Stimulated activated memory B cell treated with anti-CD40 and anti-IgM and Interleukin-4, amounts not matched to agents 10 μg/mL and 1 μg/mL and 100 μg/mL, for 72 hours (primary cell): ENCODE data around the gene TENM4.
A peak's percentile ranks its signal among the peaks of the same experiment; 100 is the strongest.
"Not testable (repeated sequence)": the region's sequence is repeated elsewhere in the genome, so short reads cannot be mapped to it uniquely, and the experiment has no call there.

ENCODE experiments used
- ATAC-seq: fragments of 150-1000 bp; cut with Tn5 transposase; 2 replicates; pipeline ENCODE4 v1.10.0; 2021
- H3K27ac Mint-ChIP-seq: one replicate; pipeline ENCODE4 v1.8.0; 2022; ENCODE audit warnings: mild to moderate bottlenecking, mixed read lengths
- H3K27me3 Mint-ChIP-seq: one replicate; pipeline ENCODE4 v1.8.0; 2022; ENCODE audit warnings: mixed read lengths
- H3K36me3 Mint-ChIP-seq: one replicate; pipeline ENCODE4 v1.8.0; 2022; ENCODE audit warnings: mixed read lengths
- H3K4me1 Mint-ChIP-seq: one replicate; pipeline ENCODE4 v1.8.0; 2022; ENCODE audit warnings: mixed read lengths
- H3K4me3 Mint-ChIP-seq: one replicate; pipeline ENCODE4 v1.8.0; 2022; ENCODE audit warnings: mild to moderate bottlenecking, moderate library complexity, mixed read lengths
- H3K9me3 Mint-ChIP-seq: one replicate; pipeline ENCODE4 v1.8.0; 2022; ENCODE audit warnings: mixed read lengths

The TENM4 gene

GRCh38 chr11:78835646-78836045, 605.2 kb downstream of the TENM4 start:
- Mint-ChIP-seq H3K27ac (no peak overlapping the region), H3K4me1 (no peaks in the 10 kb centered on the region), H3K27me3 (peaks cover 9% of the 10 kb centered on the region), H3K36me3 (no peaks in the 10 kb centered on the region), H3K4me3 (no peak overlapping the region), H3K9me3 (no peaks in the 10 kb centered on the region)
- no peak for ATAC-seq

GRCh38 chr11:78834886-78835285, 605.9 kb downstream of the TENM4 start:
- no peak for ATAC-seq
- H3K36me3 Mint-ChIP-seq: no peaks in the 10 kb centered on the region
- peaks cover 9% of the 10 kb centered on the region for H3K27me3 Mint-ChIP-seq
- no peaks in the 10 kb centered on the region for H3K4me1 Mint-ChIP-seq
- no peak overlapping the region for H3K27ac Mint-ChIP-seq
- no peak overlapping the region for H3K4me3 Mint-ChIP-seq
- H3K9me3 Mint-ChIP-seq: no peaks in the 10 kb centered on the region

- H3K4me1 Mint-ChIP-seq: no peaks in the 10 kb centered on the region
- no peak overlapping the region for H3K27ac Mint-ChIP-seq
- H3K27me3 Mint-ChIP-seq: peaks cover 9% of the 10 kb centered on the region
- no peak for ATAC-seq
- no peak overlapping the region for H3K4me3 Mint-ChIP-seq
- H3K9me3 Mint-ChIP-seq: no peaks in the 10 kb centered on the region
- H3K36me3 Mint-ChIP-seq: no peaks in the 10 kb centered on the region
Measured at GRCh38 chr11:78833237-78833636, 607.6 kb downstream of the TENM4 start.

GRCh38 chr11:78832226-78832947, 608.4 kb downstream of the TENM4 start:
- no peak overlapping the region for H3K4me3 Mint-ChIP-seq
- ATAC-seq: no peak
- H3K27ac Mint-ChIP-seq: no peak overlapping the region
- no peaks in the 10 kb centered on the region for H3K36me3 Mint-ChIP-seq
- peaks cover 9% of the 10 kb centered on the region for H3K27me3 Mint-ChIP-seq
- no peaks in the 10 kb centered on the region for H3K4me1 Mint-ChIP-seq
- no peaks in the 10 kb centered on the region for H3K9me3 Mint-ChIP-seq

- no peak overlapping the region for H3K27ac Mint-ChIP-seq
- no peaks in the 10 kb centered on the region for H3K9me3 Mint-ChIP-seq
- no peak overlapping the region for H3K4me3 Mint-ChIP-seq
- ATAC-seq: no peak
- no peaks in the 10 kb centered on the region for H3K36me3 Mint-ChIP-seq
- no peaks in the 10 kb centered on the region for H3K4me1 Mint-ChIP-seq
- H3K27me3 Mint-ChIP-seq: peaks cover 9% of the 10 kb centered on the region
Measured at GRCh38 chr11:78831571-78831970, 609.3 kb downstream of the TENM4 start.

- Mint-ChIP-seq H3K27ac (no peak overlapping the region), H3K9me3 (no peaks in the 10 kb centered on the region), H3K4me1 (no peaks in the 10 kb centered on the region), H3K4me3 (no peak overlapping the region), H3K36me3 (no peaks in the 10 kb centered on the region), H3K27me3 (peaks cover 9% of the 10 kb centered on the region)
- no peak for ATAC-seq
Measured at GRCh38 chr11:78830277-78830819, 610.5 kb downstream of the TENM4 start.

GRCh38 chr11:78829146-78829545, 611.7 kb downstream of the TENM4 start:
- H3K27me3 Mint-ChIP-seq: peaks cover 9% of the 10 kb centered on the region
- H3K4me3 Mint-ChIP-seq: no peak overlapping the region
- H3K27ac Mint-ChIP-seq: no peak overlapping the region
- no peaks in the 10 kb centered on the region for H3K9me3 Mint-ChIP-seq
- ATAC-seq: no peak
- no peaks in the 10 kb centered on the region for H3K36me3 Mint-ChIP-seq
- H3K4me1 Mint-ChIP-seq: no peaks in the 10 kb centered on the region

GRCh38 chr11:78828676-78829075, 612.2 kb downstream of the TENM4 start:
- ATAC-seq: no peak
- Mint-ChIP-seq H3K9me3 (no peaks in the 10 kb centered on the region), H3K27ac (no peak overlapping the region), H3K36me3 (no peaks in the 10 kb centered on the region), H3K27me3 (peaks cover 7% of the 10 kb centered on the region), H3K4me3 (no peak overlapping the region), H3K4me1 (no peaks in the 10 kb centered on the region)

- ATAC-seq, H3K36me3 Mint-ChIP-seq, H3K4me3 Mint-ChIP-seq, H3K4me1 Mint-ChIP-seq, H3K27ac Mint-ChIP-seq, H3K9me3 Mint-ChIP-seq, H3K27me3 Mint-ChIP-seq: not testable (repeated sequence)
Measured at GRCh38 chr11:78827291-78827690, 613.5 kb downstream of the TENM4 start.

GRCh38 chr11:78825591-78826020, 615.2 kb downstream of the TENM4 start:
- ATAC-seq: no peak
- H3K27me3 Mint-ChIP-seq: no peaks in the 10 kb centered on the region
- no peaks in the 10 kb centered on the region for H3K9me3 Mint-ChIP-seq
- no peak overlapping the region for H3K27ac Mint-ChIP-seq
- H3K4me3 Mint-ChIP-seq: no peak overlapping the region
- no peaks in the 10 kb centered on the region for H3K36me3 Mint-ChIP-seq
- H3K4me1 Mint-ChIP-seq: no peaks in the 10 kb centered on the region

- Mint-ChIP-seq H3K4me1 (no peaks in the 10 kb centered on the region), H3K4me3 (no peak overlapping the region), H3K27me3 (no peaks in the 10 kb centered on the region), H3K9me3 (no peaks in the 10 kb centered on the region), H3K36me3 (no peaks in the 10 kb centered on the region), H3K27ac (no peak overlapping the region)
- no peak for ATAC-seq
Measured at GRCh38 chr11:78823588-78823987, 617.2 kb downstream of the TENM4 start.

GRCh38 chr11:78822931-78823423, 617.9 kb downstream of the TENM4 start:
- Mint-ChIP-seq H3K4me3 (no peak overlapping the region), H3K4me1 (no peaks in the 10 kb centered on the region), H3K36me3 (no peaks in the 10 kb centered on the region), H3K27ac (no peak overlapping the region), H3K9me3 (no peaks in the 10 kb centered on the region), H3K27me3 (no peaks in the 10 kb centered on the region)
- ATAC-seq: peak; percentile 50

GRCh38 chr11:78821371-78822306, 619.2 kb downstream of the TENM4 start:
- no peaks in the 10 kb centered on the region for H3K36me3 Mint-ChIP-seq
- no peaks in the 10 kb centered on the region for H3K4me1 Mint-ChIP-seq
- H3K9me3 Mint-ChIP-seq: no peaks in the 10 kb centered on the region
- H3K27ac Mint-ChIP-seq: no peak overlapping the region
- no peak for ATAC-seq
- no peak overlapping the region for H3K4me3 Mint-ChIP-seq
- no peaks in the 10 kb centered on the region for H3K27me3 Mint-ChIP-seq

GRCh38 chr11:78820741-78821140, 620.1 kb downstream of the TENM4 start:
- H3K4me1 Mint-ChIP-seq: no peaks in the 10 kb centered on the region
- ATAC-seq: no peak
- no peaks in the 10 kb centered on the region for H3K9me3 Mint-ChIP-seq
- no peak overlapping the region for H3K4me3 Mint-ChIP-seq
- peaks cover under 1% of the 10 kb centered on the region for H3K27me3 Mint-ChIP-seq
- no peaks in the 10 kb centered on the region for H3K36me3 Mint-ChIP-seq
- no peak overlapping the region for H3K27ac Mint-ChIP-seq

- Mint-ChIP-seq H3K9me3 (no peaks in the 10 kb centered on the region), H3K4me1 (no peaks in the 10 kb centered on the region), H3K27ac (no peak overlapping the region), H3K36me3 (no peaks in the 10 kb centered on the region), H3K4me3 (no peak overlapping the region), H3K27me3 (peaks cover 9% of the 10 kb centered on the region)
- no peak for ATAC-seq
Measured at GRCh38 chr11:78818201-78818600, 622.6 kb downstream of the TENM4 start.
